Pancreas (tissue), 10 donors: ENCODE data around the gene MSMP. TPM values are rescaled to one million over a fixed set of nuclear protein-coding genes. Genes with fewer than 3 reads are reported as not detected.
A peak's percentile ranks its signal among the peaks of the same experiment; 100 is the strongest.

Experiments used
- ATAC-seq, 4 donors: fragments of 200-7000 bp; cut with Tn5 transposase; one replicate each; pipeline versions ENCODE4 v1.8.0 to v1.9.1; 2020; ENCODE audit warnings: mild to moderate bottlenecking in 4 of 4, moderate library complexity in 4 of 4
- DNase-seq, 6 donors: peaks; one replicate each; pipeline ENCODE4 v3.0.0-alpha.2; 2020
- FAIRE-seq: peaks from 2 replicates; lab custom pipeline; 2012; peaks lifted over from hg19 to GRCh38; lab: Jason Lieb, UNC
- H3K27ac ChIP-seq, 4 donors: fragments of 200-600 bp; sonication (generic); 1 replicate in 3 of 4; 2 replicates in 1 of 4; pipeline versions ENCODE4 v1.5.0 to v1.8.0; 2020
- H3K27me3 ChIP-seq, 4 donors: fragments of 200-600 bp; one replicate each; pipeline ENCODE4 v1.8.0; 2021
- H3K36me3 ChIP-seq, 3 donors: fragments of 200-600 bp; sonication (generic) in 1 of 3; one replicate each; pipeline versions ENCODE4 v1.5.0 to v1.8.0; 2020 to 2021
- H3K4me1 ChIP-seq, 3 donors: fragments of 200-600 bp; one replicate each; pipeline ENCODE4 v1.8.0; 2021
- H3K4me3 ChIP-seq, 4 donors: fragments of 200-600 bp; sonication (generic) in 2 of 4; one replicate each; pipeline versions ENCODE4 v1.5.0 to v1.8.0; 2020 to 2021
- H3K9me3 ChIP-seq, 4 donors: fragments of 200-600 bp; one replicate each; pipeline ENCODE4 v1.8.0; 2021
- WGBS, 2 donors: extraction: QIAGEN DNeasy Blood & Tissue Kit; methylation state at CpG; one replicate each; pipeline ENCODE4 v1.1.7; 2013; 5-methylcytosine and 5-hydroxymethylcytosine counted together
- intact Hi-C, 3 donors: fragments of 100-400 bp; cut with DNase I; formaldehyde crosslinking; loops; one replicate each; pipeline versions ENCODE4 v1.11.1 to v1.14.2; 2022
- polyA plus RNA-seq, 2 donors: library from polyadenylated mRNA; stranded (reverse); fragments of 200-250 nt; gene quantifications; one replicate each; pipeline ENCODE4 v1.2.3, GENCODE V29; 2013
- total RNA-seq, 6 donors: library from RNA; stranded (reverse); fragmentation: NEBNext Ultra II Directional in 4 of 6; extraction: Animal tissue kit (Norgen Biotek cat#: 25700) in 4 of 6; gene quantifications; one replicate each; pipeline versions ENCODE4 v1.2.1 to v1.2.4, GENCODE V29; 2021 to 2023
- TF ChIP-seq, protein P1 (sequence below), 4 donors: fragments of 200-600 bp; sonication (generic) in 3 of 4; IDR thresholded peaks; one replicate each; pipeline versions ENCODE4 v1.5.0 to v1.8.0; 2021; ENCODE audit warnings: antibody characterized with exemption in 4 of 4
- donor health status: healthy with polysubstance abuse.
- donor health status: DM: no; HTN: no; CAD: no; lungs with moderate emphysema.
- donor health status: DM: no; HTN: no; CAD: no.
- donor health status: control.
- donor health status: control.
- donor health status: Bipolar disorder and iron deficiency.
- donor health status: DM: yes; HTN: yes; CAD: no.
- donor health status: DM: no; HTN: no; CAD: no.
- donor health status: DM: no; HTN: no; CAD: no.
- donor health status: DM: yes; HTN: yes; CAD: no.

The MSMP gene
- total and polyA plus RNA-seq, 8 donors, result 0.49 to 2.3 (median 0.67) TPM; not detected in 5

DNA sequence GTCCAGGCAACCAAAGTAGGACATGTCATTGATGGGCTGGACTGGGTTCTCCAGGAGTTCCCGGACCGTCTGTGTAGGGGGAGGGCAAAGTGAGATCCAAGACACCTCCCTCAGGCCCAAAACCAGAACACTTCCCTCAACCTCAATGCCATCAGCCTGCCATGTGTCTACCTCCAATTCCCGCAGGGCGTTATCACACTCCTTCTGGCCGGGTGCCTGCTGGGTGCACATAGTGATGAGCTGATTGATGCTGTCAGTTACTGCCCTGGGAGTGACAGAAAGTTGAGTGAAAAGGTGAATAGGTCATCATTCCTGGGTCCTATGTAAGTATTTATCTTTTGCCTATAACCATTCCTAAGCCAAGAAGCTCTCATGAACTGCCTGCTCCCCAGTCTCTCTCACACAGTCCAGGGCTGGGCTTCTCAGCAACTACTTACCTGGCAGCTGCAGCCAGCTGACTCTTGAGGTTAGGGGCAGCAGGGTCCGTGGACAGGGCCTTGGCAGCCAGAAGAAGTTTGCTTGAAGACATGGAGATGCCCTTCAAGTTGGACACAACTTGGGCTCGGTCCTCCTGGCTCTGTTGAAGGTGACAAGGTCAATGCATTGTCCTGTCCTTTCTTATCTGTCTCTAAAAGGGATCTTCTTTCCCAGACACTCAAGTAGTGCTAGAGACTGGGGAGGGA is 43.1 kb downstream of the MSMP start:
- ATAC-seq (no peak), FAIRE-seq (no peak), DNase-seq (no peak)
- 74 to 76% methylated on average over 7 of the region's 7 CpGs for WGBS, 2 donors
- Histone ChIP-seq H3K9me3 (no peaks in the 10 kb centered on the region), H3K36me3 (peaks cover 11 to 90% (median 62%) of the 10 kb centered on the region in 3 donors), H3K4me1 (no peaks in the 10 kb centered on the region), H3K4me3 (no peak overlapping the region), H3K27me3 (no peaks in the 10 kb centered on the region), H3K27ac (no peak overlapping the region)
- TF ChIP-seq, protein P1, sequence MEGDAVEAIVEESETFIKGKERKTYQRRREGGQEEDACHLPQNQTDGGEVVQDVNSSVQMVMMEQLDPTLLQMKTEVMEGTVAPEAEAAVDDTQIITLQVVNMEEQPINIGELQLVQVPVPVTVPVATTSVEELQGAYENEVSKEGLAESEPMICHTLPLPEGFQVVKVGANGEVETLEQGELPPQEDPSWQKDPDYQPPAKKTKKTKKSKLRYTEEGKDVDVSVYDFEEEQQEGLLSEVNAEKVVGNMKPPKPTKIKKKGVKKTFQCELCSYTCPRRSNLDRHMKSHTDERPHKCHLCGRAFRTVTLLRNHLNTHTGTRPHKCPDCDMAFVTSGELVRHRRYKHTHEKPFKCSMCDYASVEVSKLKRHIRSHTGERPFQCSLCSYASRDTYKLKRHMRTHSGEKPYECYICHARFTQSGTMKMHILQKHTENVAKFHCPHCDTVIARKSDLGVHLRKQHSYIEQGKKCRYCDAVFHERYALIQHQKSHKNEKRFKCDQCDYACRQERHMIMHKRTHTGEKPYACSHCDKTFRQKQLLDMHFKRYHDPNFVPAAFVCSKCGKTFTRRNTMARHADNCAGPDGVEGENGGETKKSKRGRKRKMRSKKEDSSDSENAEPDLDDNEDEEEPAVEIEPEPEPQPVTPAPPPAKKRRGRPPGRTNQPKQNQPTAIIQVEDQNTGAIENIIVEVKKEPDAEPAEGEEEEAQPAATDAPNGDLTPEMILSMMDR (IDR thresholded peaks at IDR 0.05), result no peak
- intact Hi-C loops, result no loop called here

- H3K27me3 ChIP-seq, result no peaks in the 10 kb centered on the region
- H3K9me3 ChIP-seq, result no peaks in the 10 kb centered on the region
- 95 to 96% methylated on average over 4 of the region's 4 CpGs for whole genome bisulfite sequencing, 2 donors
- DNase-seq (no peak), FAIRE-seq (no peak), ATAC-seq (no peak)
- TF ChIP-seq, protein P1 (IDR thresholded peaks at IDR 0.05), result no peak
- H3K27ac ChIP-seq, result no peak overlapping the region
- H3K36me3 ChIP-seq, result peaks cover 16 to 90% (median 62%) of the 10 kb centered on the region in 3 donors
- H3K4me1 ChIP-seq, result no peaks in the 10 kb centered on the region
- H3K4me3 ChIP-seq, result no peak overlapping the region
- intact Hi-C loops, result loop anchor here in 1 of 3 donors (10.0 kb wide), 1 partner anchor 63 kb away; no protein-coding TSS in a partner anchor
These were observed 45.9 kb downstream of the MSMP start for GRCh38 chr9:35708146-35708545.

DNA sequence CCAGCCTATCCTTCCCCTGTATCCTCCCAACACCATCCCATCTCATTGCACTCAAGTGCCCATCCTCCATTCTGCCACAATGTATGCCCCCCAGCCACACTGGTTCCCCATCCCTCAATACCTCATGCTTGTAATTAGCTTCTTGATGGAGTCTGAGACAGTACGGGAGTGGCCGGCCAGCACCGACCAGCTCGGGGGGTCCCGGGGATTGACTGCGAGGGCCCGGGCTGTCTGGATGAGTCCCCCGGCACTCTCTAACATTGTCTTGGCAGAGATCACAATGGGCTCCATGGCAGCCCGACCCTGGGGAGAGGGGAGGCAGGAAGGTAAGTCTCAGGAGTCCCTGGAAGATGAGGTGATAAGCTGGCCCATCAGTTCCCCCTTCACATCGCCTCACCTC is 47.1 kb downstream of the MSMP start:
- H3K27me3 ChIP-seq, result no peaks in the 10 kb centered on the region
- no peaks in the 10 kb centered on the region for H3K9me3 ChIP-seq
- ATAC-seq (no peak), FAIRE-seq (no peak), DNase-seq (no peak)
- no peaks in the 10 kb centered on the region for H3K4me1 ChIP-seq
- intact Hi-C loops, result loop anchor here in 1 of 3 donors (10.0 kb wide), 1 partner anchor 62 kb away; no protein-coding TSS in a partner anchor
- TF ChIP-seq, protein P1 (IDR thresholded peaks at IDR 0.05), result no peak
- H3K27ac ChIP-seq, result no peak overlapping the region
- H3K36me3 ChIP-seq, result peaks cover 12 to 91% (median 73%) of the 10 kb centered on the region in 3 donors
- WGBS, 2 donors, result 83 to 84% methylated on average over 10 of the region's 10 CpGs
- H3K4me3 ChIP-seq, result no peak overlapping the region

GRCh38 chr9:35705836-35706430 is 48.1 kb downstream of the MSMP start:
- WGBS, 2 donors, result 94 to 96% methylated on average over 7 of the region's 7 CpGs
- intact Hi-C loops, result loop anchor here in 1 of 3 donors (10.0 kb wide), 1 partner anchor 61 kb away; no protein-coding TSS in a partner anchor
- no peaks in the 10 kb centered on the region for H3K4me1 ChIP-seq
- H3K27me3 ChIP-seq, result no peaks in the 10 kb centered on the region
- H3K27ac ChIP-seq, result no peak overlapping the region
- no peak overlapping the region for H3K4me3 ChIP-seq
- TF ChIP-seq, protein P1 (IDR thresholded peaks at IDR 0.05), result no peak
- FAIRE-seq (no peak), ATAC-seq (peak in 1 of 4 donors; percentile 6), DNase-seq (no peak)
- H3K9me3 ChIP-seq, result no peaks in the 10 kb centered on the region
- H3K36me3 ChIP-seq, result peaks cover 12 to 91% (median 66%) of the 10 kb centered on the region in 3 donors
